CD4-positive, CD25-positive, alpha-beta regulatory T cell (primary cell): ENCODE measurements around the gene EYA2. TPM values are rescaled to one million over a fixed set of nuclear protein-coding genes. Genes with fewer than 3 reads are reported as not detected.

Experiments used
- ATAC-seq, 2 donors: fragments of 150-1000 bp; cut with Tn5 transposase; one replicate each; pipeline ENCODE4 v1.10.0; 2021; ENCODE audit warnings: low read depth in 2 of 2, moderate number of reproducible peaks in 2 of 2, moderate library complexity in 1 of 2
- DNase-seq, 3 donors: peaks; one replicate each; pipeline versions ENCODE4 v3.0.0 to v3.0.0-alpha.2; 2012 to 2022; ENCODE audit warnings: mixed read lengths in 1 of 3
- H3K27ac ChIP-seq: one replicate; pipeline ENCODE4 v1.7.0; 2013; ENCODE audit warnings: mild to moderate bottlenecking, low read length; ENCODE audit not compliant: insufficient read depth, poor library complexity, severe bottlenecking
- H3K27me3 ChIP-seq: one replicate; pipeline ENCODE4 v1.7.0; 2013; ENCODE audit warnings: low read length; ENCODE audit not compliant: control insufficient read depth, insufficient read depth
- H3K36me3 ChIP-seq: one replicate; pipeline ENCODE4 v1.7.0; 2013; ENCODE audit warnings: mild to moderate bottlenecking, low read length, moderate library complexity; ENCODE audit not compliant: control insufficient read depth, insufficient read depth
- H3K4me1 ChIP-seq: 2 replicates; pipeline ENCODE4 v1.7.0; 2013; ENCODE audit warnings: mild to moderate bottlenecking, low read length; ENCODE audit not compliant: insufficient read depth, control insufficient read depth, poor library complexity, severe bottlenecking
- H3K4me3 ChIP-seq: one replicate; pipeline ENCODE4 v1.7.0; 2013; ENCODE audit warnings: low read depth, mild to moderate bottlenecking, low read length, moderate library complexity
- H3K9me3 ChIP-seq, 2 experiments: 1 replicate in 1 of 2; 2 replicates in 1 of 2; pipeline ENCODE4 v1.7.0; 2013; ENCODE audit warnings: low read length in 2 of 2, mild to moderate bottlenecking in 1 of 2, moderate library complexity in 1 of 2; ENCODE audit not compliant: control insufficient read depth in 2 of 2
- H3K27ac Mint-ChIP-seq, 3 donors: one replicate each; pipeline ENCODE4 v1.8.0; 2020 to 2022; ENCODE audit warnings: mild to moderate bottlenecking in 3 of 3, mixed read lengths in 3 of 3, moderate library complexity in 2 of 3
- H3K27me3 Mint-ChIP-seq: one replicate; pipeline ENCODE4 v1.8.0; 2022; ENCODE audit warnings: mild to moderate bottlenecking, mixed read lengths
- H3K36me3 Mint-ChIP-seq: one replicate; pipeline ENCODE4 v1.8.0; 2020; ENCODE audit warnings: mixed read lengths
- H3K4me1 Mint-ChIP-seq, 4 donors: one replicate each; pipeline ENCODE4 v1.8.0; 2020 to 2022; ENCODE audit warnings: mixed read lengths in 4 of 4, mild to moderate bottlenecking in 1 of 4
- H3K4me3 Mint-ChIP-seq, 4 donors: one replicate each; pipeline ENCODE4 v1.8.0; 2020 to 2022; ENCODE audit warnings: mild to moderate bottlenecking in 4 of 4, mixed read lengths in 4 of 4, moderate library complexity in 3 of 4
- H3K9me3 Mint-ChIP-seq, 7 donors: one replicate each; pipeline ENCODE4 v1.8.0; 2020 to 2022; ENCODE audit warnings: mixed read lengths in 7 of 7, mild to moderate bottlenecking in 3 of 7, moderate library complexity in 2 of 7
- polyA plus RNA-seq, 4 donors: library from polyadenylated mRNA; unstranded; fragments of 300-500 nt; fragmentation: Illumina TruSeq; gene quantifications; one replicate each; pipeline ENCODE4 v1.2.3, GENCODE V29; 2021
- total RNA-seq: library from RNA; stranded (reverse); gene quantifications from one replicate; pipeline ENCODE4 v1.2.3, GENCODE V29; 2022

Gene EYA2
- total and polyA plus RNA-seq, 5 donors from 2014 or later: not detected

DNA sequence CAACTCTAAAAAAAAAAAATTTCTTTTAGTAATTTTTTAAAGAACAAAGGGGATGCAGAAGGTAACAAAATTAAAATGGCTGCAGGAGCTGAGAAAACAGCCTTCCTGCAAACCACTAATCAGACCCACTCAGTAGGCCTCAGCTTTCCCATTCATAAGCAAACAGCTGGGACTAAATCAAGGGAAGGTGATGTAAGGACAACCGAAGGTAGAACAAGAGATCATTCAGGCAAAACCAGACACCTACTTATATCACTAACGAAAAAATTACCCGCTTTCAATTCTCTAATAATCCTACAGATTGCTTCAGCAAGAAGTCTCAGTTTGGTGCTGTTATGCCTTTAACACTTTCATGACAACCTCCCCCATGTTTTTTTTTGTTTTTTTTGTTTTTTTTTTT, 337.9 kb downstream of the EYA2 start:
- Mint-ChIP-seq H3K36me3 (peaks cover 56% of the 10 kb centered on the region), H3K4me3 (no peak overlapping the region), H3K27ac (peak overlapping the region in 1 of 3 donors; percentile 36), H3K4me1 (peaks cover 0 to 2% (median 0%) of the 10 kb centered on the region in 4 donors), H3K27me3 (no peaks in the 10 kb centered on the region), H3K9me3 (no peaks in the 10 kb centered on the region)
- Histone ChIP-seq H3K4me3 (no peak overlapping the region), H3K27ac (no peak overlapping the region), H3K27me3 (no peaks in the 10 kb centered on the region), H3K9me3 (no peaks in the 10 kb centered on the region), H3K4me1 (no peaks in the 10 kb centered on the region), H3K36me3 (peaks cover 81% of the 10 kb centered on the region)
- DNase-seq (no peak), ATAC-seq (no peak)

DNA sequence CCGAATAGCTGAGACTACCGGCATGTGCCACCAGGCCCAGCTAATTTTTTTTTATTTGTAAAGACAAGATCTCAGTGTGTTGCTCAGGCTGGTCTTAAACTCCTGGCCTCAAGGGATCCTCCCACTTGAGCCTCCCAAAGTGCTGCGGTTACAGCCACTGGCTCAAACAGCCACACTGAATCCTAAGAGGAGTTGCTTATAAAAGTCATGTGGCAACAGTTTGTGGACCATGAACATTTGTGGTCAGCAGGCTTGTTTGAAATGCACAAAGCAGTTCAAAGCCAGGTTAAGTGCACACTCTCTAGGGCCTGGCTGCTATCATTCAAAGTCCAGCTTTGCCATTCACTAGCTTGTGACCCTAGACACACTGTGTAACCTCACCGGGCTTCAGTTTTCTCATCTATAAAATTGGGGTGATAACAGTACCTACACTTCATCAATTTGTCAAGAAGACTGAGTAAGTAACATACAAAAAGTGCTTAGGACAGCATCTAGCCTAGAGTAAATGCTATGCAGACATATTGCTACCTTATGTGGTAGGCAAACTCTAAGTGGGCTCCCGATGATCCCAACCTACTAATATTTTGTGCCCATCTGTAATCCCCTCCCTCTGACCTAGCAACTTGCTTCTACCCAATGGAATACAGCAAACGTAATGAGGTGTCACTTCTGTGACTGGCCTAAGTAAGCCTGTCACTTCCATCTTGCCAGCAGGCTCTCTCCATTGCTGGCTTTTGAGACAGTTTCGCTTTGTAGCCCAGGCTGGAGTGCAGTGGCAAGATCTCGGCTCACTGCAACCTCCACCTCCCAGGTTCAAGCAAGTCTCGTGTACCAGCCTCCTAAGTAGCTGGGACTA, 338.9 kb downstream of the EYA2 start:
- Histone ChIP-seq H3K27me3 (no peaks in the 10 kb centered on the region), H3K27ac (no peak overlapping the region), H3K4me1 (no peaks in the 10 kb centered on the region), H3K4me3 (no peak overlapping the region), H3K9me3 (no peaks in the 10 kb centered on the region), H3K36me3 (peaks cover 84% of the 10 kb centered on the region)
- H3K27me3 Mint-ChIP-seq: no peaks in the 10 kb centered on the region
- no peak for ATAC-seq
- peak overlapping the region in 1 of 3 donors; percentile 79 for H3K27ac Mint-ChIP-seq
- H3K4me3 Mint-ChIP-seq: no peak overlapping the region
- no peak for DNase-seq
- peaks cover 61% of the 10 kb centered on the region for H3K36me3 Mint-ChIP-seq
- no peaks in the 10 kb centered on the region for H3K9me3 Mint-ChIP-seq
- H3K4me1 Mint-ChIP-seq: peaks cover 0 to 2% (median 0%) of the 10 kb centered on the region in 4 donors

DNA sequence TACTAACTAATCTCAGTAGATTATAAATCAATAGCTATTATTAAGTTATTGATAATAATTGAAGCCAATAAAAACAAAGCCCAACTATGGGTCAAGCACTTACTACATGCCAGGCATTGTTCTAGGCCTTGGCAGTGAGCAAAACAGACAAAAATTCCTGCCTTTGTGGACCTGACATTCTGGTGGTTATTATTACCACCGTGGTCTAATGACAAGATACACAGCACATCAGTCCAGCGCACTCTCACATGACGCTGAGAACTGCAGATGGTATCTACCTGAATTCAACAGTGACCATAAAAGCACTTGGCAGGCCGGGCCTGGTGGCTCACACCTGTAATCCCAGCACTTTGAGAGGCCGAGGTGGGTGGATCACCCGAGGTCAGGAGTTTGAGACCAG, 340.5 kb downstream of the EYA2 start:
- no peak overlapping the region for H3K4me3 Mint-ChIP-seq
- H3K4me1 Mint-ChIP-seq: peaks cover 0 to 2% (median 0%) of the 10 kb centered on the region in 4 donors
- Histone ChIP-seq H3K4me1 (no peaks in the 10 kb centered on the region), H3K36me3 (peaks cover 80% of the 10 kb centered on the region), H3K4me3 (no peak overlapping the region), H3K27ac (no peak overlapping the region), H3K27me3 (no peaks in the 10 kb centered on the region), H3K9me3 (no peaks in the 10 kb centered on the region)
- peaks cover 61% of the 10 kb centered on the region for H3K36me3 Mint-ChIP-seq
- no peak overlapping the region for H3K27ac Mint-ChIP-seq
- no peak for ATAC-seq
- no peaks in the 10 kb centered on the region for H3K9me3 Mint-ChIP-seq
- no peaks in the 10 kb centered on the region for H3K27me3 Mint-ChIP-seq
- no peak for DNase-seq

GRCh38 chr20:47235853-47236638, 341.4 kb downstream of the EYA2 start:
- peaks cover 0 to 2% (median 0%) of the 10 kb centered on the region in 4 donors for H3K4me1 Mint-ChIP-seq
- H3K4me3 Mint-ChIP-seq: no peak overlapping the region
- Histone ChIP-seq H3K4me1 (no peaks in the 10 kb centered on the region), H3K27ac (no peak overlapping the region), H3K27me3 (no peaks in the 10 kb centered on the region), H3K9me3 (no peaks in the 10 kb centered on the region), H3K4me3 (no peak overlapping the region), H3K36me3 (peaks cover 75% of the 10 kb centered on the region)
- H3K9me3 Mint-ChIP-seq: no peaks in the 10 kb centered on the region
- no peak for ATAC-seq
- H3K27me3 Mint-ChIP-seq: no peaks in the 10 kb centered on the region
- no peak for DNase-seq
- H3K27ac Mint-ChIP-seq: peak overlapping the region in 1 of 3 donors; percentile 31
- H3K36me3 Mint-ChIP-seq: peaks cover 55% of the 10 kb centered on the region

- H3K4me3 ChIP-seq: no peak overlapping the region
- H3K9me3 Mint-ChIP-seq: no peaks in the 10 kb centered on the region
- H3K27ac Mint-ChIP-seq: peak overlapping the region in 1 of 3 donors; percentile 31
- DNase-seq (no peak), ATAC-seq (no peak)
- H3K27ac ChIP-seq: no peak overlapping the region
- H3K36me3 ChIP-seq: peaks cover 75% of the 10 kb centered on the region
- no peaks in the 10 kb centered on the region for H3K27me3 ChIP-seq
- no peaks in the 10 kb centered on the region for H3K9me3 ChIP-seq
- H3K4me3 Mint-ChIP-seq: no peak overlapping the region
- no peaks in the 10 kb centered on the region for H3K27me3 Mint-ChIP-seq
- peaks cover 0 to 4% (median 0%) of the 10 kb centered on the region in 4 donors for H3K4me1 Mint-ChIP-seq
- no peaks in the 10 kb centered on the region for H3K4me1 ChIP-seq
- H3K36me3 Mint-ChIP-seq: peaks cover 54% of the 10 kb centered on the region
Observed at GRCh38 chr20:47236639-47236900, 341.9 kb downstream of the EYA2 start.

DNA sequence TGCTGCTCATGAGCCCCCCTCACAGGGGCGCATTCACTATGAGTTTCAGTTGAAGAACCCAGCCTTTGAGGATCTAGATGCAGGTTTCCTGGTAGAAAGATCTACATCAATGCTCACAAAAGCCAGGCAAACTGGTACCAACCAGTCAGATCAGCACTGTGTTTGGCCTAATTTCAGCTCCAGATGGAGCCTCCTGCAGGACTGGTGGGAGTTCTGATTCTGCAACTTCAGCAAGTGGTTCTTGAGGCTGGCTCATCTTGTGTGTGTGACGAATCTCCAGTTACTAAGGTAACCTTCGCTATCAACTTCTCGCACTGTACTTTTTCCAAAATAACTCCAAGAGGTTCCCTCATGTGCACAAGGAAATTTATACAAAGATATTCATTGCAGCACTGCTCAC, 343.1 kb downstream of the EYA2 start:
- no peaks in the 10 kb centered on the region for H3K4me1 ChIP-seq
- DNase-seq: no peak
- no peaks in the 10 kb centered on the region for H3K9me3 Mint-ChIP-seq
- peak overlapping the region in 1 of 3 donors; percentile 54 for H3K27ac Mint-ChIP-seq
- H3K4me3 ChIP-seq: no peak overlapping the region
- H3K4me1 Mint-ChIP-seq: peaks cover 0 to 4% (median 0%) of the 10 kb centered on the region in 4 donors
- H3K27me3 ChIP-seq: no peaks in the 10 kb centered on the region
- no peaks in the 10 kb centered on the region for H3K27me3 Mint-ChIP-seq
- no peak overlapping the region for H3K27ac ChIP-seq
- H3K36me3 ChIP-seq: peaks cover 75% of the 10 kb centered on the region
- peaks cover 50% of the 10 kb centered on the region for H3K36me3 Mint-ChIP-seq
- no peak for ATAC-seq
- no peaks in the 10 kb centered on the region for H3K9me3 ChIP-seq
- no peak overlapping the region for H3K4me3 Mint-ChIP-seq
